ENCODE measurements around the gene ATP13A1. TPM values are rescaled to one million over a fixed set of nuclear protein-coding genes. Genes with fewer than 3 reads are reported as not detected.
"Not testable (repeated sequence)": the region's sequence is repeated elsewhere in the genome, so short reads cannot be mapped to it uniquely, and the experiment has no call there.

Gene ATP13A1
- total RNA-seq, 5 donors from 2014 or later (not counting 1 experiment from before 2014, with no cell fraction given) = 80.4 to 170 (median 156) TPM

DNA sequence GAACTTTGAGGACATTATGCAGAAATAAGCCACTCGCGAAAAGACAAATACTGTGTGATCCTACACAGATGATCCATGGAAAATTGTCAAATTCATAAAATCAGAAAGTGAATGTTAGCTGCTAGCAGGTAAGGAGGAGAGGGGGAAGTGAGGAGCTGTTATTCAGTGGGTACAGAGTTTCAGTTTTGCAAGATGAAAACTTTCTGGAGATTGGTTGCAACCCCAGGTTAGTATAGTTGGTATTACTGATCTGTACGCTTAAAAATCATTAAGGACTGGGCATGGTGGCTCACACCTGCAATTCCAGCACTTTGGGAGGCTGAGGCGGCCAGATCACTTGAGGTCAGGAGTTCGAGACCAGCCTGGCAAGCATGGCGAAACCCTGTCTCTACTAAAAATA, 23.1 kb upstream of the ATP13A1 start:
- peaks cover 0 to 4% of the 10 kb centered on the region in 2 donors for H3K36me3 ChIP-seq (ENCODE audit: control insufficient read depth in 2 of 2, extremely low read depth in 1 of 2, insufficient read depth in 1 of 2, low read length in 1 of 2)
- H3K9me3 Mint-ChIP-seq = peaks cover 17 to 30% (median 24%) of the 10 kb centered on the region in 3 donors
- H3K4me3 Mint-ChIP-seq = no peak overlapping the region
- DNase-seq (no peak), ATAC-seq (replicated peaks in 1 of 4) (peak in 2 of 4 experiments; percentile 34 to 43)
- peaks cover 11% of the 10 kb centered on the region for H3K9me3 ChIP-seq
- ChIA-PET POLR2A (no interaction called here), CTCF (no interaction called here)
- H3K4me1 Mint-ChIP-seq = peaks cover 0 to 5% (median 0%) of the 10 kb centered on the region in 3 donors
- H3K27ac ChIP-seq (ENCODE audit: low read length) = no peak overlapping the region
- WGBS (ENCODE audit: insufficient coverage) = 100% methylated on average over 1 of the region's 6 CpGs
- H3K27ac Mint-ChIP-seq = no peak overlapping the region
- no peak overlapping the region for H3K4me3 ChIP-seq (ENCODE audit: control insufficient read depth in 1 of 2, extremely low read depth in 1 of 2, low read length in 1 of 2)
- H3K36me3 Mint-ChIP-seq = peaks cover 34% of the 10 kb centered on the region
- H3K27me3 ChIP-seq (replicated peaks in 1 of 2; ENCODE audit: control insufficient read depth in 2 of 2, extremely low read depth in 1 of 2, insufficient read depth in 2 of 2, low read length in 1 of 2) = no peaks in the 10 kb centered on the region
- no peaks in the 10 kb centered on the region for H3K27me3 Mint-ChIP-seq
- H3K4me1 ChIP-seq (ENCODE audit: control insufficient read depth in 1 of 2, extremely low read depth in 1 of 2, insufficient read depth in 2 of 2, low read length in 2 of 2) = no peaks in the 10 kb centered on the region

GRCh38 chr19:19686119-19686518, 22.6 kb upstream of the ATP13A1 start:
- peaks cover 11% of the 10 kb centered on the region for H3K9me3 ChIP-seq
- H3K27me3 ChIP-seq (replicated peaks in 1 of 2; ENCODE audit: control insufficient read depth in 2 of 2, extremely low read depth in 1 of 2, insufficient read depth in 2 of 2, low read length in 1 of 2); H3K4me3 ChIP-seq (ENCODE audit: control insufficient read depth in 1 of 2, extremely low read depth in 1 of 2, low read length in 1 of 2); H3K27ac Mint-ChIP-seq; POLR2A ChIA-PET; H3K36me3 ChIP-seq (ENCODE audit: control insufficient read depth in 2 of 2, extremely low read depth in 1 of 2, insufficient read depth in 1 of 2, low read length in 1 of 2); H3K4me1 ChIP-seq (ENCODE audit: control insufficient read depth in 1 of 2, extremely low read depth in 1 of 2, insufficient read depth in 2 of 2, low read length in 2 of 2); CTCF ChIA-PET; DNase-seq; H3K4me1 Mint-ChIP-seq; H3K27ac ChIP-seq (ENCODE audit: low read length); H3K4me3 Mint-ChIP-seq; ATAC-seq (replicated peaks in 1 of 4); H3K27me3 Mint-ChIP-seq: not testable (repeated sequence)
- peaks cover 17 to 33% (median 26%) of the 10 kb centered on the region in 3 donors for H3K9me3 Mint-ChIP-seq
- WGBS (ENCODE audit: insufficient coverage) = over 99% methylated on average over 13 of the region's 15 CpGs
- peaks cover 39% of the 10 kb centered on the region for H3K36me3 Mint-ChIP-seq

- peaks cover 0 to 22% of the 10 kb centered on the region in 2 experiments for H3K4me1 ChIP-seq (ENCODE audit: control insufficient read depth in 1 of 2, extremely low read depth in 1 of 2, insufficient read depth in 2 of 2, low read length in 2 of 2)
- ChIA-PET POLR2A (no interaction called here), CTCF (no interaction called here)
- Mint-ChIP-seq H3K36me3 (peaks cover 81% of the 10 kb centered on the region), H3K27ac (no peak overlapping the region), H3K9me3 (peaks cover 10 to 51% (median 36%) of the 10 kb centered on the region in 3 donors), H3K27me3 (no peaks in the 10 kb centered on the region), H3K4me3 (peak overlapping the region in 2 of 3 donors; percentile 10 to 31), H3K4me1 (peaks cover 8 to 22% (median 18%) of the 10 kb centered on the region in 3 donors)
- WGBS (ENCODE audit: insufficient coverage) = 100% methylated on average over 2 of the region's 20 CpGs
- peaks cover 28% of the 10 kb centered on the region for H3K9me3 ChIP-seq
- ATAC-seq (replicated peaks in 1 of 4) (no peak), DNase-seq (no peak)
- H3K27ac ChIP-seq (ENCODE audit: low read length) = no peak overlapping the region
- peak overlapping the region in 1 of 2 donors; percentile 46 for H3K4me3 ChIP-seq (ENCODE audit: control insufficient read depth in 1 of 2, extremely low read depth in 1 of 2, low read length in 1 of 2)
- H3K27me3 ChIP-seq (replicated peaks in 1 of 2; ENCODE audit: control insufficient read depth in 2 of 2, extremely low read depth in 1 of 2, insufficient read depth in 2 of 2, low read length in 1 of 2) = no peaks in the 10 kb centered on the region
- H3K36me3 ChIP-seq (ENCODE audit: control insufficient read depth in 2 of 2, extremely low read depth in 1 of 2, insufficient read depth in 1 of 2, low read length in 1 of 2) = peaks cover 33 to 62% of the 10 kb centered on the region in 2 donors
Observed at GRCh38 chr19:19679176-19680073, 15.9 kb upstream of the ATP13A1 start.

DNA sequence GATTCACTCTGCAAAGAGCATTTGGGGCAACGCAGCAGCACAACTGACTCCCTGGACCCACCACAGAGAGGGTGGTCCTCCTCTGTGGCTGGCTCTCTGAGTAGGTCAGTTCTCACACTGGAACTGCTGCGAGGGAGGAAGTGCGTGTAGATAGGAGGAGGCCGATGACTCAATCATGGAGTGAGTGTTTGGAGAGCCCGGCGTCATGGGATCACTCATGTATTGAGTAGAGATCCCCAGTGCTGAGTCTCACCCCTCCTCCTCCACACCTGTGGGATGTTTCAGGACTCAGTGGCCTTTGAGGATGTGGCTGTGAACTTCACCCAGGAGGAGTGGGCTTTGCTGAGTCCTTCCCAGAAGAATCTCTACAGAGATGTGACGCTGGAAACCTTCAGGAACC, 14.1 kb upstream of the ATP13A1 start:
- Mint-ChIP-seq H3K27ac (peak overlapping the region in 1 of 2 donors; percentile 46), H3K36me3 (peaks cover 80% of the 10 kb centered on the region), H3K4me3 (peak overlapping the region in 2 of 3 donors; percentile 47 to 53), H3K27me3 (no peaks in the 10 kb centered on the region), H3K9me3 (peaks cover 0 to 37% (median 28%) of the 10 kb centered on the region in 3 donors), H3K4me1 (peaks cover 13 to 27% (median 26%) of the 10 kb centered on the region in 3 donors)
- WGBS (ENCODE audit: insufficient coverage) = 100% methylated on average over 1 of the region's 7 CpGs
- H3K4me3 ChIP-seq (ENCODE audit: control insufficient read depth in 1 of 2, extremely low read depth in 1 of 2, low read length in 1 of 2) = peak overlapping the region in 1 of 2 donors; percentile 1
- ATAC-seq (replicated peaks in 1 of 4) = no peak
- no peak overlapping the region for H3K27ac ChIP-seq (ENCODE audit: low read length)
- DNase-seq = no peak
- H3K27me3 ChIP-seq (replicated peaks in 1 of 2; ENCODE audit: control insufficient read depth in 2 of 2, extremely low read depth in 1 of 2, insufficient read depth in 2 of 2, low read length in 1 of 2) = no peaks in the 10 kb centered on the region
- peaks cover 0 to 31% of the 10 kb centered on the region in 2 experiments for H3K4me1 ChIP-seq (ENCODE audit: control insufficient read depth in 1 of 2, extremely low read depth in 1 of 2, insufficient read depth in 2 of 2, low read length in 2 of 2)
- H3K9me3 ChIP-seq = peaks cover 21% of the 10 kb centered on the region
- POLR2A ChIA-PET = no interaction called here
- CTCF ChIA-PET = no interaction called here
- H3K36me3 ChIP-seq (ENCODE audit: control insufficient read depth in 2 of 2, extremely low read depth in 1 of 2, insufficient read depth in 1 of 2, low read length in 1 of 2) = peaks cover 40 to 79% of the 10 kb centered on the region in 2 donors

GRCh38 chr19:19674315-19674714, 10.8 kb upstream of the ATP13A1 start:
- ATAC-seq (replicated peaks in 1 of 4) (no peak), DNase-seq (no peak)
- H3K4me3 ChIP-seq (ENCODE audit: control insufficient read depth in 1 of 2, extremely low read depth in 1 of 2, low read length in 1 of 2) = no peak overlapping the region
- H3K9me3 ChIP-seq = peaks cover 11% of the 10 kb centered on the region
- H3K36me3 ChIP-seq (ENCODE audit: control insufficient read depth in 2 of 2, extremely low read depth in 1 of 2, insufficient read depth in 1 of 2, low read length in 1 of 2) = peaks cover 36 to 77% of the 10 kb centered on the region in 2 donors
- Mint-ChIP-seq H3K9me3 (peaks cover 0 to 21% (median 21%) of the 10 kb centered on the region in 3 donors), H3K27me3 (no peaks in the 10 kb centered on the region), H3K4me1 (peaks cover 29 to 52% (median 52%) of the 10 kb centered on the region in 3 donors), H3K36me3 (peaks cover 80% of the 10 kb centered on the region), H3K27ac (no peak overlapping the region), H3K4me3 (peak overlapping the region in 2 of 3 donors; percentile 13 to 60)
- ChIA-PET POLR2A (no interaction called here), CTCF (no interaction called here)
- no peaks in the 10 kb centered on the region for H3K27me3 ChIP-seq (replicated peaks in 1 of 2; ENCODE audit: control insufficient read depth in 2 of 2, extremely low read depth in 1 of 2, insufficient read depth in 2 of 2, low read length in 1 of 2)
- H3K4me1 ChIP-seq (ENCODE audit: control insufficient read depth in 1 of 2, extremely low read depth in 1 of 2, insufficient read depth in 2 of 2, low read length in 2 of 2) = peaks cover 2 to 60% of the 10 kb centered on the region in 2 experiments
- WGBS (ENCODE audit: insufficient coverage) = no CpG with 5 or more reads among the region's 6 CpGs
- H3K27ac ChIP-seq (ENCODE audit: low read length) = no peak overlapping the region

DNA sequence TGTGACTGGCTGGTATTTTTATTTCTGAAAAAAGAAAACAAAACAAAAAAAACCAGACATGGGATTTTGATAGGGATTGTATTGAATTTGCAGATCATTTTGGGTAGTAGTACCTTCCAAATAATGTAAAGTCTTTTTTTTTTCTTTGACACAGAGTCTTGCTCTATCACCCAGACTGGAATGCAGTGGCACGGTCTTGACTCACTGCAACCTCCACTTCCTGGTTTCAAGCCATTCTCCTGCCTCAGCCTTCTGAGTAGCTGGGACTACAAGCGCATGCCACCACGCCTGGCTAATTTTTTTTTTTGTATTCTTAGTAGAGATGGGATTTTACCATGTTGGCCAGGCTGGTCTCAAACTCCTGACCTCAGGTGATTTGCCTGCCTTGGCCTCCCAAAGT, 9.3 kb upstream of the ATP13A1 start:
- no peak overlapping the region for H3K27ac Mint-ChIP-seq
- ChIA-PET POLR2A (interaction anchor here in 1 of 2 donors (0.5 kb wide), 1 partner anchor 12 kb away, joined by 5 read pairs; no protein-coding TSS in a partner anchor), CTCF (no interaction called here)
- H3K36me3 ChIP-seq (ENCODE audit: control insufficient read depth in 2 of 2, extremely low read depth in 1 of 2, insufficient read depth in 1 of 2, low read length in 1 of 2) = peaks cover 27 to 62% of the 10 kb centered on the region in 2 donors
- H3K9me3 ChIP-seq = peaks cover 2% of the 10 kb centered on the region
- H3K4me3 Mint-ChIP-seq = peak overlapping the region in 2 of 3 donors; percentile 41 to 50
- H3K27ac ChIP-seq (ENCODE audit: low read length) = no peak overlapping the region
- peaks cover 2 to 68% of the 10 kb centered on the region in 2 experiments for H3K4me1 ChIP-seq (ENCODE audit: control insufficient read depth in 1 of 2, extremely low read depth in 1 of 2, insufficient read depth in 2 of 2, low read length in 2 of 2)
- no peaks in the 10 kb centered on the region for H3K27me3 ChIP-seq (replicated peaks in 1 of 2; ENCODE audit: control insufficient read depth in 2 of 2, extremely low read depth in 1 of 2, insufficient read depth in 2 of 2, low read length in 1 of 2)
- H3K27me3 Mint-ChIP-seq = no peaks in the 10 kb centered on the region
- peaks cover 36 to 59% (median 58%) of the 10 kb centered on the region in 3 donors for H3K4me1 Mint-ChIP-seq
- peaks cover 65% of the 10 kb centered on the region for H3K36me3 Mint-ChIP-seq
- ATAC-seq (replicated peaks in 1 of 4) (no peak), DNase-seq (no peak)
- no CpG with 5 or more reads among the region's 3 CpGs for WGBS (ENCODE audit: insufficient coverage)
- peak overlapping the region in 1 of 2 donors; percentile 33 for H3K4me3 ChIP-seq (ENCODE audit: control insufficient read depth in 1 of 2, extremely low read depth in 1 of 2, low read length in 1 of 2)
- H3K9me3 Mint-ChIP-seq = peaks cover 0 to 18% (median 15%) of the 10 kb centered on the region in 3 donors

All from T-cell (primary cell).